Hepatocyte (in vitro differentiated cells): ENCODE measurements around the gene MRPS27. TPM values are rescaled to one million over a fixed set of nuclear protein-coding genes. Genes with fewer than 3 reads are reported as not detected.

Experiments used
- DNase-seq: peaks from one replicate; pipeline ENCODE4 v3.0.0-alpha.2; 2016; ENCODE audit warnings: low spot score
- H2AFZ ChIP-seq: fragments of 200-600 bp; sonication (generic); 2 replicates; pipeline ENCODE4 v1.6.0; 2016; ENCODE audit warnings: antibody characterized with exemption, mild to moderate bottlenecking
- H3K27ac ChIP-seq: fragments of 200-600 bp; sonication (generic); 2 replicates; pipeline ENCODE4 v1.5.1; 2016; ENCODE audit warnings: mild to moderate bottlenecking
- H3K27me3 ChIP-seq: fragments of 200-600 bp; sonication (generic); 2 replicates; pipeline ENCODE4 v1.6.1; 2016
- H3K36me3 ChIP-seq: fragments of 200-600 bp; sonication (generic); replicated peaks from 2 replicates; pipeline ENCODE4 v1.5.1; 2016; ENCODE audit warnings: low read depth; ENCODE audit not compliant: insufficient read depth
- H3K4me1 ChIP-seq: fragments of 200-600 bp; sonication (generic); 2 replicates; pipeline ENCODE4 v1.5.1; 2016; ENCODE audit warnings: mild to moderate bottlenecking, moderate library complexity; ENCODE audit not compliant: insufficient read depth
- H3K4me2 ChIP-seq: fragments of 200-600 bp; sonication (generic); 2 replicates; pipeline ENCODE4 v1.6.0; 2016
- H3K4me3 ChIP-seq: fragments of 200-600 bp; sonication (generic); 2 replicates; pipeline ENCODE4 v1.5.1; 2016; ENCODE audit warnings: mild to moderate bottlenecking
- H3K79me2 ChIP-seq: fragments of 200-600 bp; sonication (generic); 2 replicates; pipeline ENCODE4 v1.6.0; 2017; ENCODE audit warnings: mild to moderate bottlenecking
- H3K9me2 ChIP-seq: fragments of 200-600 bp; sonication (generic); replicated peaks from 2 replicates; pipeline ENCODE4 v1.6.0; 2017; ENCODE audit warnings: mild to moderate bottlenecking; ENCODE audit not compliant: insufficient read depth
- H3K9me3 ChIP-seq: fragments of 200-600 bp; sonication (generic); 2 replicates; pipeline ENCODE4 v1.5.1; 2016; ENCODE audit warnings: low read depth, mild to moderate bottlenecking
- H4K20me1 ChIP-seq: fragments of 200-600 bp; sonication (generic); 2 replicates; pipeline ENCODE4 v1.6.0; 2016; ENCODE audit warnings: mild to moderate bottlenecking; ENCODE audit not compliant: insufficient read depth, poor library complexity, severe bottlenecking
- EZH2 ChIP-seq: fragments of 200-600 bp; sonication (generic); IDR thresholded peaks from 2 replicates; pipeline ENCODE4 v1.6.1; 2016; ENCODE audit warnings: antibody characterized with exemption, mild to moderate bottlenecking, borderline replicate concordance
- EZH2phosphoT487 ChIP-seq: fragments of 200-600 bp; sonication (generic); IDR thresholded peaks from one replicate; pipeline ENCODE4 v1.6.1; 2018; ENCODE audit warnings: antibody characterized with exemption, mild to moderate bottlenecking, low read depth, moderate library complexity; ENCODE audit not compliant: unreplicated experiment, severe bottlenecking
- WGBS: methylation state at CpG from one replicate; pipeline ENCODE4 v1.1.6; 2016; ENCODE audit warnings: low lambda C conversion rate; ENCODE audit errors: missing lambda C conversion rate; 5-methylcytosine and 5-hydroxymethylcytosine counted together
- polyA plus RNA-seq: library from polyadenylated mRNA; unstranded; fragments of >200 nt; fragmentation: Nextera tagmentation; extraction: Ambion mirVana; gene quantifications from 2 replicates; pipeline ENCODE4 v1.2.1, GENCODE V29; 2016
- total RNA-seq: library from RNA; depleted of rRNA; stranded (reverse); fragments of >200 nt; gene quantifications from 2 replicates; pipeline ENCODE4 v1.2.3, GENCODE V29; 2014
- TF ChIP-seq, protein P1 (sequence below): fragments of 200-600 bp; sonication (generic); IDR thresholded peaks from 2 replicates; pipeline ENCODE4 v1.5.1; 2016; ENCODE audit warnings: antibody characterized with exemption, mild to moderate bottlenecking; ENCODE audit not compliant: poor library complexity

Gene MRPS27
- total and polyA plus RNA-seq, 2 experiments from 2014 or later, result 35.6 to 63.5 TPM

GRCh38 chr5:72337159-72337558 lies 17.1 kb upstream of the MRPS27 start:
- Histone ChIP-seq H3K4me3 (no peak overlapping the region), H3K4me2 (no peak overlapping the region), H4K20me1 (no peaks in the 10 kb centered on the region), H3K79me2 (no peaks in the 10 kb centered on the region), H3K27me3 (no peaks in the 10 kb centered on the region), H3K36me3 (no peaks in the 10 kb centered on the region), H3K4me1 (no peaks in the 10 kb centered on the region), H2AFZ (no peak overlapping the region), H3K9me2 (no peaks in the 10 kb centered on the region), H3K27ac (peak overlapping the region; percentile 8), H3K9me3 (no peaks in the 10 kb centered on the region)
- no peak for TF ChIP-seq EZH2phosphoT487
- TF ChIP-seq, protein P1, sequence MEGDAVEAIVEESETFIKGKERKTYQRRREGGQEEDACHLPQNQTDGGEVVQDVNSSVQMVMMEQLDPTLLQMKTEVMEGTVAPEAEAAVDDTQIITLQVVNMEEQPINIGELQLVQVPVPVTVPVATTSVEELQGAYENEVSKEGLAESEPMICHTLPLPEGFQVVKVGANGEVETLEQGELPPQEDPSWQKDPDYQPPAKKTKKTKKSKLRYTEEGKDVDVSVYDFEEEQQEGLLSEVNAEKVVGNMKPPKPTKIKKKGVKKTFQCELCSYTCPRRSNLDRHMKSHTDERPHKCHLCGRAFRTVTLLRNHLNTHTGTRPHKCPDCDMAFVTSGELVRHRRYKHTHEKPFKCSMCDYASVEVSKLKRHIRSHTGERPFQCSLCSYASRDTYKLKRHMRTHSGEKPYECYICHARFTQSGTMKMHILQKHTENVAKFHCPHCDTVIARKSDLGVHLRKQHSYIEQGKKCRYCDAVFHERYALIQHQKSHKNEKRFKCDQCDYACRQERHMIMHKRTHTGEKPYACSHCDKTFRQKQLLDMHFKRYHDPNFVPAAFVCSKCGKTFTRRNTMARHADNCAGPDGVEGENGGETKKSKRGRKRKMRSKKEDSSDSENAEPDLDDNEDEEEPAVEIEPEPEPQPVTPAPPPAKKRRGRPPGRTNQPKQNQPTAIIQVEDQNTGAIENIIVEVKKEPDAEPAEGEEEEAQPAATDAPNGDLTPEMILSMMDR, result no peak
- TF ChIP-seq EZH2, result no peak
- DNase-seq, result no peak
- WGBS, result 95% methylated on average over 1 of the region's 1 CpG

GRCh38 chr5:72330712-72331111 lies 10.7 kb upstream of the MRPS27 start:
- H3K4me3 ChIP-seq, result no peak overlapping the region
- TF ChIP-seq EZH2 (no peak), EZH2phosphoT487 (no peak)
- TF ChIP-seq, protein P1, result no peak
- 93% methylated on average over 1 of the region's 1 CpG for WGBS
- H3K4me1 ChIP-seq, result no peaks in the 10 kb centered on the region
- no peak overlapping the region for H3K4me2 ChIP-seq
- no peaks in the 10 kb centered on the region for H3K9me2 ChIP-seq
- no peak overlapping the region for H3K27ac ChIP-seq
- no peaks in the 10 kb centered on the region for H3K27me3 ChIP-seq
- no peaks in the 10 kb centered on the region for H3K9me3 ChIP-seq
- H3K79me2 ChIP-seq, result no peaks in the 10 kb centered on the region
- no peaks in the 10 kb centered on the region for H4K20me1 ChIP-seq
- no peaks in the 10 kb centered on the region for H3K36me3 ChIP-seq
- DNase-seq, result no peak
- no peak overlapping the region for H2AFZ ChIP-seq

DNA sequence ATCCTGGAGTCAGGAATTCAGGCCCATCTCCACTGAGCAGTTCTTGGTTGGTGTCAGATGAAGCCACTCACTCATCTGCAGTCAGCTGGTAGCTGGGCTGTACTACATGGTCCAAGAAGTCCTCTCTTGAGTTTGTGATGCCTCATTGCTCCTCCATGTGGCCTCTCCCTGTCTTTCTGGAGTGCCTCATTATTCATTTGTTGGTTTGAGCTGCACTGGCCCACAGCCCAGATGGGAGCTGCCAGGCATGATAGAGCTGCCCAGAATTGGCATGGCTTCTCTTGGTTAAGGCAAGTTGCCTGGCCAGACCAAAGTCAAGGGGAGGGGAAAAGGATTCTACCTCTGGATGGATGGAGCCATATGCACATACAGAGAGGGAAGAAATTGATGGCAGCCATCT lies 8.1 kb upstream of the MRPS27 start:
- Histone ChIP-seq H3K4me1 (no peaks in the 10 kb centered on the region), H3K4me3 (no peak overlapping the region), H4K20me1 (no peaks in the 10 kb centered on the region), H3K36me3 (no peaks in the 10 kb centered on the region), H3K4me2 (no peak overlapping the region), H3K27ac (no peak overlapping the region), H3K9me3 (no peaks in the 10 kb centered on the region), H2AFZ (no peak overlapping the region), H3K9me2 (no peaks in the 10 kb centered on the region), H3K27me3 (no peaks in the 10 kb centered on the region), H3K79me2 (no peaks in the 10 kb centered on the region)
- DNase-seq, result no peak
- no peak for TF ChIP-seq EZH2
- no peak for TF ChIP-seq EZH2phosphoT487
- TF ChIP-seq, protein P1, result no peak

- no peak overlapping the region for H3K4me3 ChIP-seq
- no peak overlapping the region for H2AFZ ChIP-seq
- H3K36me3 ChIP-seq, result no peaks in the 10 kb centered on the region
- no peak for TF ChIP-seq EZH2
- TF ChIP-seq, protein P1, result no peak
- no peak for TF ChIP-seq EZH2phosphoT487
- no peaks in the 10 kb centered on the region for H3K9me2 ChIP-seq
- H3K27me3 ChIP-seq, result no peaks in the 10 kb centered on the region
- no peaks in the 10 kb centered on the region for H3K9me3 ChIP-seq
- no peaks in the 10 kb centered on the region for H3K4me1 ChIP-seq
- DNase-seq, result no peak
- no peaks in the 10 kb centered on the region for H4K20me1 ChIP-seq
- H3K27ac ChIP-seq, result peak overlapping the region; percentile 17
- no peak overlapping the region for H3K4me2 ChIP-seq
- H3K79me2 ChIP-seq, result peaks cover 3% of the 10 kb centered on the region
- 98% methylated on average over 2 of the region's 2 CpGs for WGBS
These were observed 6.2 kb upstream of the MRPS27 start for GRCh38 chr5:72326306-72326649.
